OCI-M1 (cell line): Measurements from ENCODE around the gene KHNYN.
"Not testable (repeated sequence)": the region's sequence is repeated elsewhere in the genome, so short reads cannot be mapped to it uniquely, and the experiment has no call there.

Experiments
- DNase-seq: peaks from one replicate; lab custom pipeline; 2025; lab: John Stamatoyannopoulos, UW

KHNYN gene

DNA sequence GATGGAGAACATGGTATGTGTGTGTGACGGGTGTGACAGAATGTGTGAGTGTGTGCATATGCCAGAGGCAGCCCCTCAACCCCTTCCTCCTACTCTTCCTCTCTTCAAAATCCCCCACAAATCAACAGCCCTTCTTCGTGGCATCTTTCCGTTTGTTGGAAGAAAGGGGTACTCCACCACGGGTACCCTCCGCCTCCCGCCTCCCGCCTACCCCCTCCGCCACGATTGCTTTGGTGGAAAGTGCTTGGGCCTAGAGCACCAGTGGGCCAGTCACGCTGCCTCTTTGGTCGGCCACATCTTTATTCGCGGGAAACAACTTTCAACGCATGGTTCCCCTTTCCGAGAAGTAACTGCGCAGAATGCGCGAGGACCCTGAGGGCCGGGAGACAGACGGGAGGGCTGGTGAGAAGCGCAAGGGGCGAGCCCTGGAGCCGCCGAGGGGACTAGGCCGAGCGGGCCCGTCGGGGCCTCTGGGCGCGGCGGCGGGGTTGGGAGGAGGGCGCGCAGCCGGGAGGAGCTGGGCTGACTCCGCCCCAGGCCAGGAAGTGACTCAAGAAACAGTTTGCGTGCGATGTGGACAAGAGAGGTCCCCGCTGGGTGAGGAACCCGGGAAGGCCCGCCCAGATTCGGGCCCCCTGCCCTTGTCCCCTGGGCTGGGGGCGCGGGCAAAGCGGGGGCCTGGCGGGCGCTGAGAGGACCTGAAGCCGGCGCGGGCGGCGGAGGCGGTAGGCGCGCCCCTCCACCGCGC lies at the start of gene KHNYN, which contains the start of gene CBLN3:
Gene KHNYN (plus strand): TSS at position 560 of the 748 bp plus-strand sequence. CDS start 777 bp downstream, outside the sequence.
Gene CBLN3 (minus strand): TSS at position 274 of the 748 bp plus-strand sequence. CDS start 614 bp downstream, outside the sequence.
- DNase-seq: peak; percentile 91

DNA sequence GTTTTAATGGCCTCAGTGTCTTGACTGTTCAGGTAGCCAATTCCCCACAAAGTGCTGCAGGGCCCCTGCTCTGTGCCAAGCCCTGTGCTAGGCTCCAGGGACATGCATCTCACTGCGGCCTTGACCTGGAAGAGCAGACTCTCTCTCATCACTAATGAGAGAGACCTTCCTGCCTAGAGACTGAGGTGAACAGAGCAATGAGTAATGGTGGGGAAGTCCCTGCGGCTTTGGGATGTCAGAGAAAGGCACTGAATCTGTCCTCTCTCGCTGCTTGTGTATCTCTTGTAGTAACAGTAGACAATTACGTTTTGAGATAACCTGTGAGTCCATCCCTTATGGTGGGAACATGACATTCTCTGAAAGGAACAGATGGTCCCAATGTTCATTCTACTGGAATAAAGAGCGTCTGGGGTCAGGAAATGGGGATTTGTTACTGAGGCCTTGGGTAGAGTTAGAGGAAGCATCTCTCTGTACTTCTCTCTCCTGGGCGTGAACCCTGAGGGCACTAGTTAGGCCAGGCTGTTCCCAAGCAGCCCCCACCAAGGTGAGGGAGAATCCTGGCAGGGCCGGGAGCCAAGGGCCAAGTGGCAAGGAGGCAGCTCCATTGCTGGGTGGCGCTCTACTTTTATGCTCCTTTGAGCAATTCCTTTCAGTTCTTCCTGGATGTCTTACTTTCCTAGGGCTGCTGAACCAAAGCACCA lies 48.2 kb upstream of the KHNYN start:
- DNase-seq: no peak

DNA sequence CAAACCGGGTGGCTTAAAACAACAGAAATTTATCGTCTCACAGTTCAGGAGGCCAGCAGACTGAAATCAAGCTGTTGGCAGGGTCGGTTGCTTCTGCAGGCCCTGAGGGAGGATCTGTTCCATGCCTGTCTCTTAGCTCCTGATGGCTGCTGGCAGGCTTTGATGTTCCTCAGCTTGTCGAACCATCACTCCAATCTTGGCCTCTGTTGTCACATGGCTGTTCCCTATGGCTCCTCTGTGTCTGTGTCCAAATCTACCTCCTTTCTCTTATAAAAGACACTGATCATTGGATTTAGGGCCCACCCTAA lies 47.7 kb upstream of the KHNYN start:
- DNase-seq: no peak

DNA sequence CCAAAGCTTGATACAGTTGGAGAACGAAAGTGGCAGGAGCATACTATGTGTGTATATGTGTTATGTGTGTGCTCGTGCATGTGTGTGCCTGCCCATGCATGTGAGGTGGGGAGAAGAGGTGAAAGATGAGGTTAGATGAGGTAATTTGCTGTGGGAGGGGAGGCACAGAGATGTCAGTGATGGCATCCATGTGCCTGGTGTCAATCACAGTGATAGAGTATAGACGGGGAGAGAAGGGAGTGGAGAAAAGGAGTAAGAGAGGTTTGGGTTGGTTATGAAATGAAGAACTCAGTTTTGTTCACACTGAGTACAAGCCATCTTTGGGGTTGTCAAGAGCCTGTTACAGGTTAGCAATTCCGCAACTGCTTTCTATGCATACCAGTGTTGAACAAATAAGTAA lies 45.6 kb upstream of the KHNYN start:
- DNase-seq: no peak

DNA sequence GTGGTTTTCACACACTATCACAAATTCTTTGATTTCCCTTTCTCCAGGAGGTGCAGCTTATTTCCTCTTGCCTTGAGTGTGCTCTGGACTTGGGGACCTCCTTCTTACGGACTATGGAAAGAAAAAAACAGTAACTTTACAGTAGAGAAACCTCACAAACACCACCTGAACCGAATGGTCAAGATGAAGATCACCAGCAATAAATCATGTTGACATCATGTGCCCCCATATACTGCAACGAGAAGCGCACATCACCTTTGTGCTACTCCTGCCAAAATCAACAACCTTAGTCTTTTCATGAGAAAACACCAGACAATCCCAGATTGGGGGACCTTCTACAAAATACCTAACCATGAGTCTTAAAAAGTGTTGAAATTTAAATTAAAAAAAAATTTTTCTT lies 44.2 kb upstream of the KHNYN start:
- no peak for DNase-seq

DNA sequence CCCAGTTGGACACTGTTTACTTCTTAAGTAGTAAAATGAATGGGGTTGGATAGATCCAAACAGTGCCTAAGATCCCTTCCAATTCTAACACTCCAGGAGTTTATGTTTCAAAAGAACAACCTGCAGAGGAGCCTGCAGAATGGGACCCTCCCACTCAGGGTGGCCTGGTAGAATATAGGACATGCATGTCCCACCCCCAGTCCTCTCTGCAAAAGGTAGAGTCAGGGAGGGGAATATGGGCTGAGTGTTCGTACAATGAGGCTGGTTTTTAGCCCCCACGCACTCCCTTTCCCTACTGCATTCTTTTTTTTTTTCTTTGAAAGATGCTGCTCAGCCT lies 42.8 kb upstream of the KHNYN start:
- no peak for DNase-seq

DNA sequence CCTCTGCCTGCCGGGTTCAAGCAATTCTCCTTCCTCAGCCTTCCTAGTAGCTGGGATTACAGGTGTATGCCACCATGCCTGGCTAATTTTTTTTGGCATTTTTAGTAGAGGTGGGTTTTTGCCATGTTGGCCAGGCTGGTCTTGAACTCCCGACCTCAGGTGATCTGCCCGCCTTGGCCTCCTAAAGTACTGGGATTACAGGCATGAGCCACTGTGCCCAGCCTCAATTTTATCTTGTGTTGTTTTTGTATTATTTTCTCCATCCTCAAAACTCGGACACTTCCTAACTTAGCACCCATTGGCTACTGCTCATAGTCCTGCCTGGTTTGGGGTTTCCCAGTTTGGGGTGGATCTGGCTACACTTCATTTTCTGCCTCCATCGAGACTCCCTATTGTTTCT lies 42.2 kb upstream of the KHNYN start:
- not testable (repeated sequence) for DNase-seq

DNA sequence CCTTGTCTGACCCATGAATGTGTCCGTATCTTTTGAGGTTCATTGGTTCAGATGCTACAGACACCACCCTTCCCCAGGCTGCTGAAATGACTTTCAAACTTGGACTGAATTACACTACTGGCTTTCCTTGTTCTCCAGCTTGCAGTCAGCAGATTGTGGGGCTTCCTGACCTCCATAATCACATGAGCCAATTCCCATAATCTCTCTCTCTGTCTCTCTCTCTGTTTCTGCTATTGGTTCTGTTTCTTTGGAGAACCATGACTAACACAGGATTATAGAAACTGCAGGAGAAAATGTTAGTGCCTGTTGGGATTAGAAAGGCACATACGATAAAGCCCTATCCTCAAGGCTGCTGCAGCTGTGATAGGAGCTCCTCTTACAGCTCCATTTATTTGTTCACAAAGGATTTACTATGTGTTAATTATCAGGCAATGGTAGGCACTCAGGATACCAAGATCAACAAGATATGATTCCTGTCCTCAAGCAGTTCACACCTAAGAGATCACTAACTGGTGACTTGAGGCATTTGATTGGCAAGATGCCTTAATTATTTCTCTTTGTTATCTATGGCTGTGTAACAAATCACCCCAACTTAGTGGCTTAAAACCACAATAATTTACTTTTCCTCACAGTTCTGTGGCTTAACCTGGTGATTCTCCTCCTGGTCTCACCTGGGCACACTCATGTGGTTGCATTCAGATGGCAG lies 41.1 kb upstream of the KHNYN start:
- no peak for DNase-seq

DNA sequence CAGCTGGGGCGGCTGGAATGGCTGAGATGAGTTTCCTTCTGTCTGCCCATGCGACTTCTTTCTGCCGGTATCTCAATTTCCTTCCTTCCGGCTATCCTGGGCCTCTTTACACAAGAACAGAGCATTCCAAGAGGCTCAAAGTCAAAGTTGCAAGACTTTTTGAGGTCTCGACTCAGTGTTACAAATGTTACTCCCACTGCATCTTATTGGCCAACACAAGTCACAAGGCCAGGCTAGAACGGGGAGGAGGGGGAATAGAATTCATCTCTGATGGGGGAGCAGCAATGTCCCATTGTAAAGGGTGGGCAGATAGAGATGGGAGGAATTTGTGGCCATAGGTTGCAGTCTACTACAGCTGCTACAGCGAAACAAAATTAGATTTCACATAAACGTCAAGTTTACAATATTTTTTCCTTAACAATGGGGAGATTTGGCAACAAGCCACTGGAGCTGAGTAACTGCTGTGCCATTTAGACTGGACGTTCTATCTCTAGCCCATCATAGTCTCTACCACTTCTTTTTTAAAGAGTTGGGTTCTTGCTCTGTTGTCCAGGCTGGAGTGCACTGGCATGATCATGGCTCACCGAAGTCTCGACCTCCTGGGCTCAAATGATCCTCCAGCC lies 40.4 kb upstream of the KHNYN start:
- DNase-seq: no peak

DNA sequence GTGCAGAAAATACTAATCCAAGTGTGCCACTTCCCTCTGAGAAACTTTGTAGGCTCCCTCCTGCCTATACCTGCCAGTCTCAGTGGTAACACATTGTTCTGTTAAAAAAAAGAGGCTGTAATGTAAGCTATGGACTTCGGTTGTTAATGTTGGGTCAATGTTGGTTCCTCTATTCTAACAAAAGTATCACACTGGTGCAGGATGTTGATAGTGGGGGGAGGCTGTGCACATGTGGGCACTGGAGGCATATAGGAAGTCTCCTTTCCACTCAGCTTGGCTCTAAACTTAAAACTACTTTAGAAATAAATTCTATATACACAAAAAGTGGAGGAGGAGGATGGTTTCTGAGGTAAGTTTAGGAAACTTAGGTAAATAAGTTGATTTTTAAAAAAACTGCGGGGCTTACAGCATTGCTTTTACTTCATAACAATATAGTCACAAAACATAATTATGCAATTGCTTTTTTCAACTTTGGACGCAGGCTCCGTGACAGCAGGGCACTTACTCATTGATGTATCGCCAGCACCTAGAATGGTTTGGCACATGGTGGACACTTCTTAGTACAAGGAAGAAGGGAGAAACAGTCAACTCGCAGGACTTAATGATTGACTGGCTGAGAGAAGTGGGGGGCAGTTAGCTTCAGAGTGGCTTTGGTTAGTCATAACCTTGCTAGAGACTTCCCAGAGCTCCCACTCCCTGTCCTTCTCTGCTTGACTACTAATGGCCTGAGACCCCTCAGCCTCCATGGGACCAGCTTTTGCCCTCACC lies 38.9 kb upstream of the KHNYN start:
- DNase-seq: no peak

DNA sequence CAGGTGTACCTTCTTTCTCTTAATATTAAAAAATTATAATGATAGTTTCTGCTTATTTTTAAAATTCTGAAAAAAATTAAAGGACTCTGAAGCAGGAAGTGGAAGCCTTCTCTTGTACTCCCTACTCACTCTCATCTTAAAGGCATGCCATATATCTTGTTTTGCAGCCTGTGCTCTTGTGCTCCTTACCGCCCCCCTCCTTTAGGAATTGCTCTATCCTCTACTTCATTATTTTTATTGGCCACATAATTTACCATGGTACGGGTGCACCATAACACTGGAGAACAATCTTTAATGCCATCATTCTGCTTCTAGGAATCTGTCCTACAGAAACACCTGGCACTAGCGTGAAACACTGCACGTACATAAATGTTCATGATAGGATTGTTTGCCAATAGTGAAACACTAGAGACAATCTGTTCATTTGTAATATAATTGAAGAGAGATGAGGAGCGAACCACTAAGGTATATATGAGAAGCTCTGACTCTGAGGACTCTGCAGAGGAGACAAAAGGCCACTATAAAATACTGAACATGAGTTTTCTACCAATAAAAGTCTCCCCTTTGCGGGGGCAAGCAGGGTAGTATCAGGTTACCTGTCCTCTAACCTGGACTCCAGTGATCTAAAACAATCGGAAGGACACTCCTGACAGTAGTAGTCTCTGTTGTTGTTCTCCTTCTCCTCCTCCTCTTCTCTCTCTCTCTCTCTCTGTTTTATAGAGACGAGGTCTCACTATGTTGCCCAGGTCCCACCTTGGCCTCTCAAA lies 37.2 kb upstream of the KHNYN start:
- peak; percentile 63 for DNase-seq

DNA sequence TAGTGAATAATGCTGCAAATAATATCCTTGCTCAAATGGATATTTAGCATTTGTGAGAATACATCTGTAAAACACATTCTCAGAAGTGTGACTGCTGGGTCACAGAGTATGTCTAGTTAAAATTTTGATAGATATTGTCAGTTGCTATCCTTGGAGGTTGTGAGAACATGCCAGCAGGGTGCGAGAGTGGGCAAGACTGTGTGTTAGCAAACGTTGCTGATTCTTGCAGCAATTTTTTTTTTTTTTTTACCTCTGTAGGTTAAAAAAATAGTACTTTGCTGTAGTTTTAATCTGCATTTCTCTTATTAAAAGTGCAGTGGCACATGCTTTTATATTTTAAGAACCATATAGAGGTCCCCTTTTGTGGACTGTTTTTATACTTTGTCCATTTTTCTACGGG lies 35.5 kb upstream of the KHNYN start:
- DNase-seq: peak; percentile 20

DNA sequence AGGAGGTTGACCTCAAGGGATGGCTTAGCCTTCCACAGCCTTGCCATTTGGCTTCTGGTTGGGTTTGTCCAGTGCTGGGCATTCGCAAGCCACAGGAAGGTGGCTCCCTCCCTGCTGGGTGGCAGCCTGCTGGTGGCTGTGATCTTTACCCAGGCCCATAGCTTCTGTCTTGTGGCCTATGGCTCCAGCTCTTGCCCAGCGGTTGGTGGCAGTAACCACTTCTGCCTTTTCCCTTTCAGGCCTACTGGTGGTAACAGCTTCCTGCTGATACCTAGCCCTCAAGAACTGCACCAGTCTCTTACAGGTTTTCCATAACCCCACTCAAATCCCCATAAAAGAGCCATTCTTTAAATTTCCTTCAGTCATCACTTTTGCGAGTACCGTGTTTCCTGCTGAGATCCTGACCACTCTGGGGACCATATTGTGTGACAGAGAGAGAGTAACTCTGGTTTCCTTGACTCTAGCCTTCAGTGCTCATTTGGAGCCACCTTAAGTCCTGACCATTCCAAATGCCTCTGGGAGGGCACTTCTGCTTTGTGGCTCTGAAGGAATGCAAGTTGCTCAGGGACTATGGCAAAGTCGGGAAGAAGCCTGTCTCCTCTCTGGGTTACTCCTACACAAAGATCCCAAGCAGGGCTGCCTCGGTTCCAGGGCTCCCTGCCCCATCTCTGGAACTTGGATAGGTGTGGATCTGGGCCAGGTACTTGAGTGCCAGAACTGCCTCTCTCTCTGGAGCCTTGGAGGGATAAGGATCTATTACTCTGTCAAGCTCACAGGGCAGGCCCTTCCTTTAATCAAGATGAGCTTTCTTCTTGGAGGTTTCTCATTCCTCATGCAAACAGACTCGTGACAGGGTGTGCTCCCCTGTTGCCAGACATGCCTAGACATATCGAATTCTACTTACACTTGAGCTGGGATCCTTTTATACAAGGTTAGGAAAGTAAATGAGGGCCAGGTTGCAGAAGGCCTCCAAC lies 33.9 kb upstream of the KHNYN start:
- no peak for DNase-seq

DNA sequence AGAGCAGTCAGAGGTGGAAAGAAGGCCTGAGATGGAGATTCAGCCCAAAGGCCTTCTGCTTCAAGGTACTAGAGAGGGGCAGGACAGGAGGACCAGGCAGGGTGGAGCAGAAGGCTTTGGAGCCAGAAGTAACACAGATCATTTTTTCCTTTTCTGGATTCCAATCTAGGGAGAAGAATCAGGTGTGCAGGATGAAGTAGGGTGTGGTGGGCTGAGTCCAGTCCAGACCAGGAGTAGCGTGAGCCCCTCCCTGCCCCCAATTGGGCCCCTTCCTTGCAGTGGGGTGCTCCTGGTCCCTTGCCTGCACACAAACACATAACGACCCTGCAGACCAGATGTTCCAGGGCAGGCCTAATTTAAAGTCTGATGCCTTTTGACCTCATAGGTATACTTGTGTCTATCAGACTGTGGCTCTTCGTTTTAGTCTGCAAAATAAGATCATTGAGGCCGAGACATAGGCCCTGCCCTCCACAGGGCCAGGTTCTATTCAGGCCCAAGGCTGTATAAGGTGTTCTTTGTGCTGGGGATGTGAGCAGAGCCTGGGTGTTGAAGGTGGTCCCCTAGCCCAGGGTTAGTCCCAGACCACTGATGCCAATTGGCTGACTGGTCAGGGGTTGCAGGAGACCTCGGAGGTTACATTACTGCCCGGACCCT lies 32.0 kb upstream of the KHNYN start:
- no peak for DNase-seq

DNA sequence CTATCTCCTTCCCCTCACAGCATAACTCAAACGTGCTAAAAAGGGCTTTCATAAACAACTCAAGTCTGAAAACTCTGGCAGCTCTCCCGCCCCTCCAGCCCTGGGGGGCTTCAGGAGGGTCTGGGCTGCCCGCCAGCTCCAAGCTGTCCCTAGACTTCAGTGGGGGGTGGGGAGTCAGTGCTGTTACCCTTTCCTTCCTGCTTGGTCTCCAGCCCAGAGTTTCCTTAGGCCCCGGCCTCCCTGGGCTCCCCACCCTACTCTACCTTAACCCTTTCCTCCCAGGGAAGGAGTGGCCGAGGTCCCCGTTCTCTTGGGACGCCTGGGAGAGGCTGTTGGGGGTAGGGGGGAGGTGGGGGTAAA lies 31.5 kb upstream of the KHNYN start:
- no peak for DNase-seq

DNA sequence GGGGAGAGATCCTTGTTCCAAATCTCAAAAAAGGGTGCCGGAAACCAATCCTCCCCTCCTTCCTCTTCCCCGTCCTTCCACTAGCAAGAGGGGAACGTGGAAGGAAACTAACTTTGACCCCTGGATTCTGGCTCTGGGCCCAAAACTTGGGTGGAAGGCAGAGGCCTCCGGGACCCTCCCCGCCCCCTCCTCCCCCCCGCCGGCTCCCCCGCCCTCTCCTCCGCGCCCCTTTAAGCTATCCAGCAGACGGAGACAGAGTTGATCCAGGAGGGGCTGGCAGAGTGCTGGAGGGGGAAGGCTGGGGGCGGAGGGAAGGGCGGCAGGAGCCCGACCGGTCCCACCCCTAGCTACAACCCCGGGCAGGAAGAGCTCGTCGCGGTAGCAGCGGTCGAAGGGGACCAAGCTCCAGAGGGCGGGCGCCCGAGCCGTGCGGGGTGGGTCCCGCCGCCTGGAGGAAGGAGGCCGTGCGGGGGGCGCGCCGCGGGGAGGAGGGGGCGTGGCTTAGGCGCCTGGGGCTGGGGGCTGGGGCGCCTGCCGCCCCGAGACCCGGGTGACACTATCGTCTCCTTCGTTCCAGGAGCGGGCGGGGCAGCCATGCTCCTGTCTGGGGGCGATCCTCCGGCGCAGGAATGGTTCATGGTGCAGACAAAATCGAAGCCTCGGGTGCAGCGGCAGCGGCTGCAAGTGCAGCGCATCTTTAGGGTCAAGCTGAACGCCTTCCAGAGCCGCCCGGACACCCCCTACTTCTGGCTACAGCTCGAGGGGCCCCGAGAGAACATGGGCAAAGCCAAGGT lies 30.9 kb upstream of the KHNYN start, which contains the start of gene NYNRIN:
Gene NYNRIN (plus strand): TSS at position 351 of the 794 bp plus-strand sequence. CDS start 244 bp downstream, at position 595.
- no peak for DNase-seq

DNA sequence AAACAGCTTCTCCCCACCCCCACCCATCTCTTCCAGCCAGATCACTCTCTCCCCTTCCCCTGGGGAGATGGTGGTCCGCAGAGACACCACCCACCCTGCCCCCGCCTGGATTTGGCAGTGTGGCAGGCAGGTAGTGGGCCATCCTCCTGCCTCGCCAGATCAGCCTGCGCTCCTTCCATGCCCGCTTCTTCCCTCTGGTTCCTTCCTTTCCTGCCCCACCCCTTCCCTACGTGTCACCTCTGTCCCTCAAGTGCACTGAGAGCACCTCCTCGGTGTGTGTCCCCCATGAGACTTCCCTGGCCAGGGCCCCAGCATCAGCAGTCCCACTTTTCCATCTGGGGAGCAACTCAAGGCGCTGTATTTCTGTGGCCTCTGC lies 30.3 kb upstream of the KHNYN start:
- DNase-seq: no peak

DNA sequence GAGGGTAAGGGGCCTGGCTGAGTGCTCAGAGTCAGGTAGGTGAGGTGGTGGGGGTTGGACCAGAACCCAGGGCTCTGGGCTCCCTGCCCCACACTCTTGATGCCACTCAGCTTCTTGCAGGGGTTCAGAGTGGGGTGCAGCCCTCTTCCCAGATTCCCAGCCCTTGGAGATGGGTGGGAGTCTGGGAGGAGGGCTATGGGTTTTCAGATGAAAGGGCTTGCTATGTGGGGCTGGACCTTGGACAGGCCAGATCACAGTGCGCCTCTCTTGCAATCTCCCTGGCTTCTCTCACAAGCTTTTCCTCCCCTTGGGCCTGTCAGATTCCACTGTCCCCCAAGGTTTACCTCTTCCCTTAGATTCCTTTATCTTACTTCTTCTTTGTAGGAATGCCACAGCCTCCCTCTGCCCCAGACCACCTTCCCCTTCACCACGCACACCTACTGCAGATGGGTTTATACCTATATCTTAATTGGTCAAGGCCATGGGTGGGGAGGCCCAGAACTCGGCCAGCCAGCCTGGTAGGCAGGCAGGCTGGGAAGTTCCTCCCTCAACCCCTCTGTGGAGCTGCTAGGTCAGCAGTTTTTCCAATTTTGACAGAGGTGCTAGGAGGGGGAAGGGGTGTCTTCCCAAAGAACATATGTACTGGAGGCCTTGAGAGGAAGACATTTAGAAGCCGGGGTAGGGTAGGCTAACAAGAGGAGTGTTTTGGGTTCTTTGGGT lies 29.6 kb upstream of the KHNYN start:
- no peak for DNase-seq
